ENCODE results near the gene CDKAL1.

Gene CDKAL1

DNA sequence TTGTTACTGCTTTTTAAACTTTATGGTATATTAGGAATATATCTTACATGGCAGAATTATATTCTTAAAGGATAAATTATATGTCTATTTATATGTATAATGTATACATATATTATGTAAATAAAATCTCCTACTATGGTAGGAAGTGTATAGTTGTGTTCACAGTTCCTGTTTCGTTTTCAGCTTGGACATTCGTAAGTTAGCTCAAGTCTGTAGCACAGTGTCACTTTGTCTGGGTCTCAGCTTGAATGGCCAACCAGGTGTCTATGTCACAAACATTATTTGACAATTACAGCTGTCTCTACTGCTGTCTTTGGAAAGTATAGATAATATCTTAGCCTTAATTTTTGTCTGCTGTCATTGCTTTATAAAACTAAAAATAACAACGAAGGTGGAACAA is 303.9 kb downstream of the CDKAL1 start:
- ChIA-PET POLR2A (interaction anchor here (1.6 kb wide), 1 partner anchor 13 kb away, joined by 3 read pairs; no protein-coding TSS in a partner anchor), CTCF (no interaction called here)
- TF ChIP-seq FOXA1 (IDR thresholded peaks at IDR 0.05), result no peak
- TF ChIP-seq, protein P1, sequence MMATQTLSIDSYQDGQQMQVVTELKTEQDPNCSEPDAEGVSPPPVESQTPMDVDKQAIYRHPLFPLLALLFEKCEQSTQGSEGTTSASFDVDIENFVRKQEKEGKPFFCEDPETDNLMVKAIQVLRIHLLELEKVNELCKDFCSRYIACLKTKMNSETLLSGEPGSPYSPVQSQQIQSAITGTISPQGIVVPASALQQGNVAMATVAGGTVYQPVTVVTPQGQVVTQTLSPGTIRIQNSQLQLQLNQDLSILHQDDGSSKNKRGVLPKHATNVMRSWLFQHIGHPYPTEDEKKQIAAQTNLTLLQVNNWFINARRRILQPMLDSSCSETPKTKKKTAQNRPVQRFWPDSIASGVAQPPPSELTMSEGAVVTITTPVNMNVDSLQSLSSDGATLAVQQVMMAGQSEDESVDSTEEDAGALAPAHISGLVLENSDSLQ (IDR thresholded peaks at IDR 0.05), result no peak
- no peak for TF ChIP-seq ARNT (IDR thresholded peaks at IDR 0.05)
- TF ChIP-seq TARDBP (IDR thresholded peaks at IDR 0.05), result no peak
- TF ChIP-seq CTBP1 (IDR thresholded peaks at IDR 0.05; ENCODE audit: borderline replicate concordance), result no peak
- no peak for TF ChIP-seq BHLHE40 (IDR thresholded peaks at IDR 0.05; ENCODE audit: borderline replicate concordance)
- TF ChIP-seq L3MBTL2 (conservative IDR thresholded peaks at IDR 0.05), result no peak
- no peak for TF ChIP-seq LEF1 (IDR thresholded peaks at IDR 0.05; ENCODE audit: borderline replicate concordance)
- no peak for TF ChIP-seq FOXK2 (IDR thresholded peaks at IDR 0.05)
- TF ChIP-seq SP1 (IDR thresholded peaks at IDR 0.05), result no peak
- TF ChIP-seq NFRKB (IDR thresholded peaks at IDR 0.05), result no peak
- DNase-seq (ENCODE audit: extremely low spot score), result no peak

DNA sequence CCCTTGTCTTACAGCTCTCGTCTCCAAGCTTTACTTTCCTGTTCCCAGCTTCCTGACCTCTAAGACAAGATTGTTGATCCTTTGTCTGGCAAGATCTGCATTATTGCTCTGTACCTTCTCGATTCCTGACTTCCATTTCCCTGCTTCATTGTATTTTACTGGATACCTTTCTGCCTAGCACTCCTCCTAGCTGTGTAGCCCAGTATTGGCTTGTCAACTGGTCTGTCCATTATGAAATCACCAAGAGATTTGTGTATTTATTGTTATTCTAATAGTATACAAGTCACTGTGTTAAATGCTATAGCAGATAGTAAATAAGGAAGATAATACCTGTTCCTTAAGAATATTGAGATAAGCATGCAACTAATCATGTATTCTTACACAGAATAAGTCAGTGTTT is 305.4 kb downstream of the CDKAL1 start:
- ChIA-PET POLR2A (interaction anchor here (1.6 kb wide), 1 partner anchor 14 kb away, joined by 3 read pairs; no protein-coding TSS in a partner anchor), CTCF (no interaction called here)
- no peak for DNase-seq (ENCODE audit: extremely low spot score)
- TF ChIP-seq LEF1 (IDR thresholded peaks at IDR 0.05; ENCODE audit: borderline replicate concordance), result no peak
- TF ChIP-seq SUZ12 (IDR thresholded peaks at IDR 0.05), result no peak
- TF ChIP-seq ARNT (IDR thresholded peaks at IDR 0.05), result no peak
- no peak for TF ChIP-seq SP1 (IDR thresholded peaks at IDR 0.05)

DNA sequence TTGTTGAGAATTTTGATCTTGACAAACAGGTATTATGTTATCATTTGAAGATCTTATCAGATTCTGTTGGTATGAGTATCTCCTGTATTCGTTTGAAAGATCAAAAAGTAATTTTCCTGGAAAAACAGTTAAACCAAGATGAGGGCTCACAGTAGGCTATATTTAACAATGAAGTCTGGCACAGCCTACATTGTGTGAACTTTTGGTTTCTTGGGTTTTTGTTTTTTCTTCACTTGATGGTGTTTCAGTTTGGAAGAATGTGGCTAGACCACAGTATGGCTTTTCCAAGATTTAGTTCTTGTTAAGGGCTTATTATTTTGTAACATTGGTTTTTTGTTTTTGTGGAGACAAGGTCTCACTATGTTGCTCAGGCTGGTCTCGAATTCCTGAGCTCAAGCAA is 306.4 kb downstream of the CDKAL1 start:
- ChIA-PET CTCF (no interaction called here), POLR2A (no interaction called here)
- TF ChIP-seq CTBP1 (IDR thresholded peaks at IDR 0.05; ENCODE audit: borderline replicate concordance) (no peak), ELF4 (IDR thresholded peaks at IDR 0.05) (no peak), SP1 (IDR thresholded peaks at IDR 0.05) (no peak), BHLHE40 (IDR thresholded peaks at IDR 0.05; ENCODE audit: borderline replicate concordance) (no peak), FOXK2 (IDR thresholded peaks at IDR 0.05) (no peak), FOXM1 (IDR thresholded peaks at IDR 0.05; ENCODE audit: borderline replicate concordance) (no peak), NFRKB (IDR thresholded peaks at IDR 0.05) (no peak), LEF1 (IDR thresholded peaks at IDR 0.05; ENCODE audit: borderline replicate concordance) (no peak), ARNT (IDR thresholded peaks at IDR 0.05) (no peak), L3MBTL2 (conservative IDR thresholded peaks at IDR 0.05) (no peak), ZNF384 (IDR thresholded peaks at IDR 0.05) (no peak), HDGF (IDR thresholded peaks at IDR 0.05; ENCODE audit: borderline replicate concordance) (no peak), FOXA1 (IDR thresholded peaks at IDR 0.05) (no peak), SUZ12 (IDR thresholded peaks at IDR 0.05) (no peak), TARDBP (IDR thresholded peaks at IDR 0.05) (no peak)
- TF ChIP-seq, protein P1 (IDR thresholded peaks at IDR 0.05), result no peak
- DNase-seq (ENCODE audit: extremely low spot score), result no peak

DNA sequence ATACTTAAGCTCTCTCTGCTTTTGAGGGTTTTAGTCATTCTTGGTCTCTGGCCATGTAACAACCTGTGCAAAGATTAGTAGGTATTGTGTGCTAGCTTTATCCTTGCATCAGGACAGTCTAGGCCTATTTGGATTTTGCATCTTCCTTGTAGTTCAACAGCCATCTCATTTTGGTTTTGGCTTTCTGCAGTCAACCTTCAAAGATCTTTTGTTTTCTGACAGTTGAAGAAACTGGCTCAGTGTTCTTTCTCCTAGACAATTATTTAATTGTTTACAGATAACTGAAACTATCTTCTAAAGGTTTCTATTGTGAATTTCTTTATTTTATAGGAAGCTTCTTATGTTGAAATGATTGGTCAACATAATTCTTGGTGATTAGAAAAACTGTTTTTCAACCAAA is 307.5 kb downstream of the CDKAL1 start:
- ChIA-PET CTCF (no interaction called here), POLR2A (no interaction called here)
- no peak for DNase-seq (ENCODE audit: extremely low spot score)
- TF ChIP-seq FOXA1 (IDR thresholded peaks at IDR 0.05) (no peak), ELF4 (IDR thresholded peaks at IDR 0.05) (no peak), HDGF (IDR thresholded peaks at IDR 0.05; ENCODE audit: borderline replicate concordance) (no peak), ARNT (IDR thresholded peaks at IDR 0.05) (no peak), ZNF384 (IDR thresholded peaks at IDR 0.05) (no peak), NFRKB (IDR thresholded peaks at IDR 0.05) (no peak)

DNA sequence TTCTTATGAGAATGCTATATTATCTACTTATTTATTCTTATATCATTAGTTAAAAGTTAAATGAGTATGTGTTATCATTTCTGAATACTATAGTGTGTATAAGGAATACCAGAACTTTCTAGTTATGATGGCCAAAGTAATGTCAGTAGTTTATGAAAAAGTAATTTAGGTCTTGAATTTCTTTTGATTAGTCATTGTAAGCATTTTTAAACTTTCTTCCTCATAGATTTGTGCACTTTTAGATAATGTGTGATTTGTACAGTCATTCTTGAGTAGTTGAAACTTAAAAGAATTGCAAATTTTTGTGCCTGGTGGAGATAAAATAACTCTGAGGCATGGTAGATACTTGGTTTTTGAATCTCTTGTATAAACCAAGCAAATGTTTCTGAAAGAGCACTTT is 311.3 kb downstream of the CDKAL1 start:
- ChIA-PET POLR2A (no interaction called here), CTCF (no interaction called here)
- no peak for DNase-seq (ENCODE audit: extremely low spot score)
- TF ChIP-seq NFRKB (IDR thresholded peaks at IDR 0.05) (no peak), ZNF384 (IDR thresholded peaks at IDR 0.05) (no peak)

DNA sequence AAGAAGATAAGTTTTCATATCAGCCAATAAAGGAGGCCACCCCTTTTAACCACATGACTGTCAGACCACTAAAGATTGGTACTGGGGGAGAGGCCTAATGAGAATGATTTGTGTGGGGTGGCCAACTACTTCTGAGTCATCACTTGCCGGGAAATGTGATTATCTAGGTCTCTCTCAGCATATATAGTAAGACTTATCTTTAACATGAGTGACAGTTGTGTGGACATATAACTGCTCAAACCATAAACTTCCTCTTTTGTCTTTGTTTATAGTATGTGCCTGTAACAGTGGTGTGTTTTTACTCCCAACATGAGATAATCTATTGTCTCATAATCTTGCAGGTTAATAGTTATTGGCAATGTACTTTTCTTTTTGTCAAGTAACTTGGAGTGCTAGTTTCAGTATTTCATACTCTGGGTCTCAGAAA is 312.4 kb downstream of the CDKAL1 start:
- DNase-seq (ENCODE audit: extremely low spot score), result no peak
- ChIA-PET CTCF (no interaction called here), POLR2A (no interaction called here)
- TF ChIP-seq ELF4 (IDR thresholded peaks at IDR 0.05) (no peak), BHLHE40 (IDR thresholded peaks at IDR 0.05; ENCODE audit: borderline replicate concordance) (no peak), LEF1 (IDR thresholded peaks at IDR 0.05; ENCODE audit: borderline replicate concordance) (no peak), SUZ12 (IDR thresholded peaks at IDR 0.05) (no peak), L3MBTL2 (conservative IDR thresholded peaks at IDR 0.05) (no peak), HDGF (IDR thresholded peaks at IDR 0.05; ENCODE audit: borderline replicate concordance) (no peak), NFRKB (IDR thresholded peaks at IDR 0.05) (no peak)
- TF ChIP-seq, protein P1 (IDR thresholded peaks at IDR 0.05), result peak; percentile 85

DNA sequence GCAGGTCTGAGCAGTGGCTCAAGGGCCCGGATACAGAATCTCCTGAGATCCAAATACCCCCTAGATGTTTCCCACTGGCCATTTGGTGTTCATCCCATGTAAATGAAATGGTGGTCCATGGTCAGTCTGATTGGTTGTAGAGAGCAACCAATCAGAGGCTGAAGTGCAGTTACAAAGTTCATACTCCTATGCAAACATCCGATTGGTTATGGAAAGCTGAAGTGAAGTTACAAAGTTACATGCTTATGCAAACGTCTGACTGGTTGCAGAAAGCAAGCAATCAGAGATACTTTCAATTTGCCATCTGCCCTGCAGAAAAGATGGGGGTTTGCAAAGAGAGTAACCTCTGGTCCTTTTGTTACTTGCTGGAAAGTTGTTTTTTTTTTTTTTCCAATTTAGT is 313.6 kb downstream of the CDKAL1 start:
- POLR2A ChIA-PET, result no interaction called here
- DNase-seq (ENCODE audit: extremely low spot score), result no peak
- CTCF ChIA-PET, result no interaction called here
- TF ChIP-seq SP1 (IDR thresholded peaks at IDR 0.05) (no peak), NFRKB (IDR thresholded peaks at IDR 0.05) (no peak), ARNT (IDR thresholded peaks at IDR 0.05) (no peak), TARDBP (IDR thresholded peaks at IDR 0.05) (no peak), ZNF384 (IDR thresholded peaks at IDR 0.05) (no peak)
- TF ChIP-seq, protein P1 (IDR thresholded peaks at IDR 0.05), result no peak
